ENCODE data around the gene SEMA3G. TPM values are rescaled to one million over a fixed set of nuclear protein-coding genes. Genes with fewer than 3 reads are reported as not detected.

SEMA3G gene
- total and polyA plus RNA-seq, 2 experiments from 2014 or later: 0.47 to 2.5 TPM

GRCh38 chr3:52403271-52403841 is 41.5 kb downstream of the SEMA3G start (continued):
- TF ChIP-seq ZNF462 (CRISPR knock-in tag; IDR thresholded peaks at IDR 0.05): no peak
- no peak for TF ChIP-seq NANOG (IDR thresholded peaks at IDR 0.05; ENCODE audit: borderline replicate concordance)
- no peak for TF ChIP-seq ZNF114 (CRISPR knock-in tag; IDR thresholded peaks at IDR 0.05)
- TF ChIP-seq ETS1 (IDR thresholded peaks at IDR 0.05): no peak
- TF ChIP-seq POLR2AphosphoS5 (IDR thresholded peaks at IDR 0.05; ENCODE audit: low read depth): no peak
- TF ChIP-seq ZNF331 (CRISPR knock-in tag; IDR thresholded peaks at IDR 0.05; ENCODE audit: low read depth): no peak
- TF ChIP-seq CREB1 (CRISPR knock-in tag; IDR thresholded peaks at IDR 0.05; ENCODE audit: low read depth): no peak

- H3F3A ChIP-seq (replicated peaks; ENCODE audit: low read depth): no peaks in the 10 kb centered on the region
- no peak for ATAC-seq
- no peak overlapping the region for H3K4me3 ChIP-seq
- peaks cover 3% of the 10 kb centered on the region; the same call in 1 of the 2 replicates for H3K36me3 ChIP-seq (ENCODE audit: insufficient read depth)
- H3K4me1 ChIP-seq (ENCODE audit: insufficient read depth): no peaks in the 10 kb centered on the region
- no peaks in the 10 kb centered on the region; the same call in 1 of the 2 replicates for H4K20me1 ChIP-seq (replicated peaks; ENCODE audit: insufficient read depth)
- DNase-seq (ENCODE audit: low spot score): no peak
- no peak overlapping the region for H3K4me2 ChIP-seq
- no peaks in the 10 kb centered on the region for H3K79me2 ChIP-seq (replicated peaks; ENCODE audit: insufficient read depth)
- peaks cover 2% of the 10 kb centered on the region for H3K27me3 Mint-ChIP-seq (ENCODE audit: insufficient read depth, low read depth, poor library complexity)
- H3K9me2 ChIP-seq (ENCODE audit: insufficient read depth): no peaks in the 10 kb centered on the region
- no peaks in the 10 kb centered on the region for H3K27me3 ChIP-seq (ENCODE audit: insufficient read depth)
- no peak overlapping the region for H3K27ac ChIP-seq (ENCODE audit: low read depth)
- H3K9me3 Mint-ChIP-seq: no peaks in the 10 kb centered on the region
- TF ChIP-seq ETS1 (IDR thresholded peaks at IDR 0.05): no peak
- TF ChIP-seq EZH2phosphoT487 (IDR thresholded peaks at IDR 0.05; ENCODE audit: unreplicated experiment): no peak
- TF ChIP-seq JUNB (IDR thresholded peaks at IDR 0.05; ENCODE audit: unreplicated experiment): no peak
- no peak for TF ChIP-seq ZNF331 (CRISPR knock-in tag; IDR thresholded peaks at IDR 0.05; ENCODE audit: low read depth)
- no peak for TF ChIP-seq EZH2 (IDR thresholded peaks at IDR 0.05; ENCODE audit: low read depth, unreplicated experiment)
- no peak for TF ChIP-seq REST (IDR thresholded peaks at IDR 0.05; ENCODE audit: unreplicated experiment)
- peaks cover 59% of the 10 kb centered on the region for H3K36me3 Mint-ChIP-seq (ENCODE audit: low read depth)
- H3K4me3 Mint-ChIP-seq: no peak overlapping the region
- no peaks in the 10 kb centered on the region for H3K4me1 Mint-ChIP-seq
- no peak overlapping the region for H3K27ac Mint-ChIP-seq
- H2AFZ ChIP-seq: no peak overlapping the region
Observed at GRCh38 chr3:52402706-52403270, 42.1 kb downstream of the SEMA3G start.

Measured in GM23338 (cell line).